Smooth muscle cell (in vitro differentiated cells): ENCODE measurements around the gene UNC13C. TPM values are rescaled to one million over a fixed set of nuclear protein-coding genes. Genes with fewer than 3 reads are reported as not detected.
A peak's percentile ranks its signal among the peaks of the same experiment; 100 is the strongest.

Source experiments
- DNase-seq: peaks from one replicate; lab custom pipeline; 2025; ENCODE audit not compliant: unreplicated experiment; lab: John Stamatoyannopoulos, UW
- H2AFZ ChIP-seq: fragments of 200-600 bp; sonication (generic); 2 replicates; pipeline ENCODE4 v1.6.0; 2016; ENCODE audit warnings: antibody characterized with exemption, low read depth, mild to moderate bottlenecking
- H3F3A ChIP-seq: fragments of 200-600 bp; sonication (generic); 2 replicates; pipeline ENCODE4 v1.6.0; 2017; ENCODE audit warnings: antibody characterized with exemption, low read depth
- H3K27ac ChIP-seq: fragments of 200-600 bp; sonication (generic); 2 replicates; pipeline ENCODE4 v1.5.1; 2016; ENCODE audit warnings: low read depth, mild to moderate bottlenecking
- H3K27me3 ChIP-seq: fragments of 200-600 bp; sonication (generic); 2 replicates; pipeline ENCODE4 v1.6.1; 2016; ENCODE audit warnings: low read depth, mild to moderate bottlenecking
- H3K36me3 ChIP-seq: fragments of 200-600 bp; sonication (generic); 2 replicates; pipeline ENCODE4 v1.5.1; 2016; ENCODE audit warnings: low read depth
- H3K4me1 ChIP-seq: fragments of 200-600 bp; sonication (generic); 2 replicates; pipeline ENCODE4 v1.5.1; 2016; ENCODE audit warnings: low read depth
- H3K4me2 ChIP-seq: fragments of 200-600 bp; sonication (generic); 2 replicates; pipeline ENCODE4 v1.6.0; 2016; ENCODE audit warnings: mild to moderate bottlenecking
- H3K4me3 ChIP-seq: fragments of 200-600 bp; sonication (generic); 2 replicates; pipeline ENCODE4 v1.5.1; 2016; ENCODE audit warnings: mild to moderate bottlenecking
- H3K79me2 ChIP-seq: fragments of 200-600 bp; sonication (generic); 2 replicates; pipeline ENCODE4 v1.6.0; 2016; ENCODE audit warnings: low read depth, mild to moderate bottlenecking
- H3K9ac ChIP-seq: fragments of 200-600 bp; sonication (generic); 2 replicates; pipeline ENCODE4 v1.6.0; 2016; ENCODE audit warnings: low read depth
- H3K9me3 ChIP-seq: fragments of 200-600 bp; sonication (generic); replicated peaks from 2 replicates; pipeline ENCODE4 v1.5.1; 2016; ENCODE audit warnings: low read depth
- H4K20me1 ChIP-seq: fragments of 200-600 bp; sonication (generic); 2 replicates; pipeline ENCODE4 v1.6.0; 2016; ENCODE audit warnings: low read depth
- WGBS: methylation state at CpG from one replicate; pipeline ENCODE4 v1.1.7; 2016; ENCODE audit warnings: low lambda C conversion rate; 5-methylcytosine and 5-hydroxymethylcytosine counted together
- polyA plus RNA-seq: library from polyadenylated mRNA; unstranded; fragments of >200 nt; fragmentation: Nextera tagmentation; extraction: Ambion mirVana; gene quantifications from 2 replicates; pipeline ENCODE4 v1.2.1, GENCODE V29; 2016
- total RNA-seq: library from RNA; depleted of rRNA; stranded (reverse); fragments of >200 nt; gene quantifications from 2 replicates; pipeline ENCODE4 v1.2.3, GENCODE V29; 2014
- TF ChIP-seq, protein P1 (sequence below): fragments of 200-600 bp; sonication (generic); IDR thresholded peaks from 2 replicates; pipeline ENCODE4 v1.5.1; 2017; ENCODE audit warnings: borderline replicate concordance, mild to moderate bottlenecking, antibody characterized with exemption; ENCODE audit not compliant: insufficient read depth, poor library complexity, severe bottlenecking

Gene UNC13C
- total and polyA plus RNA-seq, 2 experiments from 2014 or later = 0.85 to 4.0 TPM

DNA sequence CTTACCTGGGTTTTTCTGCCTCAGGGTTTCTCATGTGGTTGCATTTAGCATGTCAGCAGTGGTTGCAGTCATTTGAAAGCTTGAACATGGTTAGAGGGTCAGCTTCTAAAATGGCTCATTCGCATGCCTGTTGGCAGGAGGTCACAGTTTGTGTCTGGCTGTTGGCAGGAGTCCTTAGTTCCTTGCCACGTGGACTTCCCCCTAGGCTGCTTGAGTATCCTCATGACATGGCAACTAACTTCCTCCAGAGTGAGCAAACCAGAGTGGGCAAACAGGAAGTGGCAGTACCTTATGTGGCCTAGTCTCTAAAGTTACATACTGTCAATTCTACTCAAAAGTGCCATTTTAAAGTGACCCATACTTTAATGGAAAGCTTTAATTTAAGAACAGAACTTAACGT lies 3.4 kb upstream of the UNC13C start:
- no peak overlapping the region for H2AFZ ChIP-seq
- H3K4me3 ChIP-seq = no peak overlapping the region
- no peaks in the 10 kb centered on the region for H4K20me1 ChIP-seq
- no peaks in the 10 kb centered on the region for H3K36me3 ChIP-seq
- WGBS = 69% methylated on average over 3 of the region's 3 CpGs
- no peak overlapping the region for H3K9ac ChIP-seq
- H3K27me3 ChIP-seq = no peaks in the 10 kb centered on the region
- H3K4me2 ChIP-seq = no peak overlapping the region
- H3K27ac ChIP-seq = no peak overlapping the region
- peaks cover 9% of the 10 kb centered on the region for H3K79me2 ChIP-seq
- H3K9me3 ChIP-seq = no peaks in the 10 kb centered on the region
- DNase-seq = no peak
- H3K4me1 ChIP-seq = no peaks in the 10 kb centered on the region
- H3F3A ChIP-seq = no peaks in the 10 kb centered on the region
- TF ChIP-seq, protein P1, sequence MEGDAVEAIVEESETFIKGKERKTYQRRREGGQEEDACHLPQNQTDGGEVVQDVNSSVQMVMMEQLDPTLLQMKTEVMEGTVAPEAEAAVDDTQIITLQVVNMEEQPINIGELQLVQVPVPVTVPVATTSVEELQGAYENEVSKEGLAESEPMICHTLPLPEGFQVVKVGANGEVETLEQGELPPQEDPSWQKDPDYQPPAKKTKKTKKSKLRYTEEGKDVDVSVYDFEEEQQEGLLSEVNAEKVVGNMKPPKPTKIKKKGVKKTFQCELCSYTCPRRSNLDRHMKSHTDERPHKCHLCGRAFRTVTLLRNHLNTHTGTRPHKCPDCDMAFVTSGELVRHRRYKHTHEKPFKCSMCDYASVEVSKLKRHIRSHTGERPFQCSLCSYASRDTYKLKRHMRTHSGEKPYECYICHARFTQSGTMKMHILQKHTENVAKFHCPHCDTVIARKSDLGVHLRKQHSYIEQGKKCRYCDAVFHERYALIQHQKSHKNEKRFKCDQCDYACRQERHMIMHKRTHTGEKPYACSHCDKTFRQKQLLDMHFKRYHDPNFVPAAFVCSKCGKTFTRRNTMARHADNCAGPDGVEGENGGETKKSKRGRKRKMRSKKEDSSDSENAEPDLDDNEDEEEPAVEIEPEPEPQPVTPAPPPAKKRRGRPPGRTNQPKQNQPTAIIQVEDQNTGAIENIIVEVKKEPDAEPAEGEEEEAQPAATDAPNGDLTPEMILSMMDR = no peak

DNA sequence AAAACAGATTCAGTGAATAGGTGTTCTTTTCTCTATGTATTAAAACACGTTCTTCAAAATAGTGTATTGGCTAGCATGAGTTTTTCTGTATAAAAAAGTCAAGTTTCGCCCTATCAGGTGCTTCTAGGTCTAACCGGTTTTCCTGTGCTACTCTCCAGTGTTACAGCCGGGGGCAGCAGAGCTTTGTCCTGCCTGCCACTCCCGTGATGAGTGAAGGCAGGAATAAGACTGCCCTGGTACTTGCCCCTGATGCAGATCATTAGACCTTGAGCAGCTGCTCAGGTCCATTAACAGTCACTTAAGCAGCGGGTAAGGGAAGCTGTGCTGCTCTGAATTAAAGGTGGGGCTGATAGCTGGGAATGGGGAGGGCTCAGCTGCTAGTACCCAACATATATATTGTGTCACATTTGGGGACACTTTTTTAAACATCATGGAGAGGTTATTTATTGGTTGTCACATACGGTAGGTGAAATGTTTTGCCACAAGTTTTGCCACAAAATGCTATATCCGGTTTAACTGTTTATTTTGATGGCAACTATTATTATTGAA lies 1.3 kb upstream of the UNC13C start:
- WGBS = 53% methylated on average over 8 of the region's 8 CpGs
- no peak overlapping the region for H3K9ac ChIP-seq
- DNase-seq = no peak
- H3K27ac ChIP-seq = no peak overlapping the region
- peaks cover 9% of the 10 kb centered on the region for H3K79me2 ChIP-seq
- H3K27me3 ChIP-seq = no peaks in the 10 kb centered on the region
- H2AFZ ChIP-seq = no peak overlapping the region
- no peaks in the 10 kb centered on the region for H3F3A ChIP-seq
- TF ChIP-seq, protein P1 = peak; percentile 32
- H3K4me1 ChIP-seq = no peaks in the 10 kb centered on the region
- H3K36me3 ChIP-seq = no peaks in the 10 kb centered on the region
- H4K20me1 ChIP-seq = no peaks in the 10 kb centered on the region
- no peak overlapping the region for H3K4me2 ChIP-seq
- H3K4me3 ChIP-seq = no peak overlapping the region
- no peaks in the 10 kb centered on the region for H3K9me3 ChIP-seq

DNA sequence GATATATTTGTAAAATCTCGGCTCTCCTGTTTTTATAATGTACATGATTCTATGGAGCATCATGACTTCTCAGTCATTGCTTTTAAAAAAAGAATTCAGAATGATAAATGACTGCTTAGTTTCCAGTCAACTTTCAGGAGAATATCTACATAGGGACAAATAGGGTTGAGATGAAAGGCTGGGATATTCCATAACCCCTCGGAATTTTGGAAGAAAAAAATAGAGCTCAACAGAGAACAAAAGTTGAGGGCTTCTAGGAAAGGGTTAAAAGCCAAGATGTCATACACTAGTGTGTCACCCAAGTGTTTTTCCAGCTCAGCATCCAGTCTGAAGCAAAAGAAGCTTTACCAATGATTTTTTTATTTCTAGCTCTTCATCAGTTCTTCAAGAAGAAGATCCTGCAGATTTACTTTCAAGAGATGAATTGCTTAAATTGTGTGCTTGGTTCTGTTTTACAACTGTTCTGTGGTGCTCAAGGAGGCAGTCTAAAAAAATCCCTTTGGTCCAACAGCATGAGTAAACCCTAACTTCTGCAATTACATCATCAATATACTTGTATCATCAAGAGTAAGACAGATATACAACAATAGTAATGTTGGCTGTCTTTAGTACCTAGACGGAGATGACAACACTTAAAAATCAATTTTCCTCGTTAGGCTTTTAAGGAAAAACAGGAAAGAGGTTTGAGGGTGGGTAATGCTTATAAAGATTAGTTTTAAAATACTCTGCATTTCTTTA lies 979 bp downstream of the UNC13C start:
- DNase-seq = no peak
- peak overlapping the region; percentile 87 for H3K4me2 ChIP-seq
- no peaks in the 10 kb centered on the region for H3K27me3 ChIP-seq
- H3K9ac ChIP-seq = peak overlapping the region; percentile 31
- no peaks in the 10 kb centered on the region for H3K4me1 ChIP-seq
- H4K20me1 ChIP-seq = no peaks in the 10 kb centered on the region
- H3K4me3 ChIP-seq = peak overlapping the region; percentile 64
- no peak overlapping the region for H3K27ac ChIP-seq
- 55% methylated on average over 4 of the region's 4 CpGs for WGBS
- H3K79me2 ChIP-seq = peaks cover 9% of the 10 kb centered on the region
- peak overlapping the region; percentile 95 for H2AFZ ChIP-seq
- no peaks in the 10 kb centered on the region for H3K36me3 ChIP-seq
- no peaks in the 10 kb centered on the region for H3K9me3 ChIP-seq
- H3F3A ChIP-seq = no peaks in the 10 kb centered on the region
- TF ChIP-seq, protein P1 = no peak
